DMS53 treated with DMSO at 0.1 percent for 48 hours (cell line): Measurements from ENCODE around the gene LTA4H.

ENCODE experiments used
- DNase-seq: peaks from one replicate; lab custom pipeline; 2025; ENCODE audit not compliant: unreplicated experiment; lab: John Stamatoyannopoulos, UW

The LTA4H gene

GRCh38 chr12:95960241-95960640 lies 75.1 kb downstream of the LTA4H start:
- no peak for DNase-seq

- peak; percentile 26 for DNase-seq
Measured at GRCh38 chr12:95959107-95959506, 76.3 kb downstream of the LTA4H start.

- no peak for DNase-seq
Measured at GRCh38 chr12:95956557-95957145, 78.7 kb downstream of the LTA4H start.

- no peak for DNase-seq
Measured at GRCh38 chr12:95955549-95956159, 79.7 kb downstream of the LTA4H start.

GRCh38 chr12:95953000-95953399 lies 82.4 kb downstream of the LTA4H start:
- DNase-seq = no peak

GRCh38 chr12:95951515-95951914 lies 83.9 kb downstream of the LTA4H start:
- no peak for DNase-seq
